ENCODE data around the gene CMSS1. TPM values are rescaled to one million over a fixed set of nuclear protein-coding genes. Genes with fewer than 3 reads are reported as not detected.
"Not testable (repeated sequence)": the region's sequence is repeated elsewhere in the genome, so short reads cannot be mapped to it uniquely, and the experiment has no call there.

Gene CMSS1
- total RNA-seq, 4 donors from 2014 or later, result 1.3 to 9.9 (median 2.3) TPM

DNA sequence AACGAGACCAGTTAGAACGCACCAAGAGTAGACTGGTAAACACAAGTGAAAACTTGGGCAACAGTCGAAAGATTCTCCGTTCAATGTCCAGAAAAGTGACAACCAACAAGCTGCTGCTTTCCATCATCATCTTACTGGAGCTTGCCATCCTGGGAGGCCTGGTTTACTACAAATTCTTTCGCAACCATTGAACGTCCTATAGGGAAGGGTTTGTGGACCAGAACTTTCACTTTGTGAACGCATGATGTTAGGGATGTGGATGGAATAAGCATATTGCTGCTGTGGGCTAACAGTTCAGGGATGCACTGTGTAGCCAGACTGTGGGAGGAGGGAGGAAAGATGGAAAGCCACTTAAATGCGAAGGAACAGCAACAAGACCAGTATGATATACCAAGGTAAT, 408.2 kb downstream of the CMSS1 start:
- TF ChIP-seq, protein P1, sequence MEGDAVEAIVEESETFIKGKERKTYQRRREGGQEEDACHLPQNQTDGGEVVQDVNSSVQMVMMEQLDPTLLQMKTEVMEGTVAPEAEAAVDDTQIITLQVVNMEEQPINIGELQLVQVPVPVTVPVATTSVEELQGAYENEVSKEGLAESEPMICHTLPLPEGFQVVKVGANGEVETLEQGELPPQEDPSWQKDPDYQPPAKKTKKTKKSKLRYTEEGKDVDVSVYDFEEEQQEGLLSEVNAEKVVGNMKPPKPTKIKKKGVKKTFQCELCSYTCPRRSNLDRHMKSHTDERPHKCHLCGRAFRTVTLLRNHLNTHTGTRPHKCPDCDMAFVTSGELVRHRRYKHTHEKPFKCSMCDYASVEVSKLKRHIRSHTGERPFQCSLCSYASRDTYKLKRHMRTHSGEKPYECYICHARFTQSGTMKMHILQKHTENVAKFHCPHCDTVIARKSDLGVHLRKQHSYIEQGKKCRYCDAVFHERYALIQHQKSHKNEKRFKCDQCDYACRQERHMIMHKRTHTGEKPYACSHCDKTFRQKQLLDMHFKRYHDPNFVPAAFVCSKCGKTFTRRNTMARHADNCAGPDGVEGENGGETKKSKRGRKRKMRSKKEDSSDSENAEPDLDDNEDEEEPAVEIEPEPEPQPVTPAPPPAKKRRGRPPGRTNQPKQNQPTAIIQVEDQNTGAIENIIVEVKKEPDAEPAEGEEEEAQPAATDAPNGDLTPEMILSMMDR (IDR thresholded peaks at IDR 0.05), result no peak
- TF ChIP-seq POLR2A (IDR thresholded peaks at IDR 0.05), result no peak

DNA sequence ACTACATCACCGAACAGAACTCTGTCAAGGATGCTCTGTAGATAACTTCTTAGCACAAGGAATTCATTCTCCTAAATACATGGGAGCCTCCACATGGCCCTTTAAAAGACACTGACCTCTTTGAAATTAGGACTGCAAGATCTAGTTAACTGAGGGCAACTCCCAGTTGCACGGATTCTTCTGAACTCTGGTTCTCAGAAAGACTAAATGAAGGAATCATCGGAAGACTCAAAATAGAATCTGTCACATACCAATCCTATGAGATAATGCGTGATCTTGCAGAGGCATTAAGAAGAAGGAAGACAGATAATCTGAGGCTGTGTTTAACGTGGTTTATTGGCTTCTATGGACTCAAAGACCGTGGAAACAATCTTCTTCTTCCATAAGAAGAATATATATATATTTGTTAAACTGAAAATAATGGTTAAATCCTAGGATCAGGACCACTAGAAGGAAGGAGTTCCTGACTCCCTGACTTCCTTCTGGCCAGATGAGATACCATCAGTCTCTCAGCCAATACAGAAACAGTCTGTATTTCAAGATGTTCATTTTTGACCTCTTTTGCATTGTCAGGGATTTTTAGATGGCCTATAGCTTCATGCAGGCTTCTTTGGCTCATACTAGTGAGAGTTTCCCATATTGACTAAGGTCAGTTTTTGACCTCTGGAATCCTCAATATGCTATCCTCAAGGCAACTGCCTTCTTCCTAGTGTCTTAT, 409.2 kb downstream of the CMSS1 start:
- Histone ChIP-seq H3K9me3 (no peaks in the 10 kb centered on the region), H3K27me3 (no peaks in the 10 kb centered on the region), H3K27ac (peak overlapping the region in 2 of 4 donors; percentile 8 to 22), H3K4me1 (no peaks in the 10 kb centered on the region), H3K4me3 (no peak overlapping the region), H3K36me3 (no peaks in the 10 kb centered on the region)
- TF ChIP-seq, protein P1 (IDR thresholded peaks at IDR 0.05), result no peak
- no peak for TF ChIP-seq POLR2A (IDR thresholded peaks at IDR 0.05)
- DNase-seq, result no peak

More for the DNA sequence above, 408.2 kb downstream of the CMSS1 start:
- Histone ChIP-seq H3K9me3 (no peaks in the 10 kb centered on the region), H3K27ac (no peak overlapping the region), H3K4me3 (no peak overlapping the region), H3K27me3 (no peaks in the 10 kb centered on the region), H3K4me1 (no peaks in the 10 kb centered on the region), H3K36me3 (no peaks in the 10 kb centered on the region)
- DNase-seq, result no peak

DNA sequence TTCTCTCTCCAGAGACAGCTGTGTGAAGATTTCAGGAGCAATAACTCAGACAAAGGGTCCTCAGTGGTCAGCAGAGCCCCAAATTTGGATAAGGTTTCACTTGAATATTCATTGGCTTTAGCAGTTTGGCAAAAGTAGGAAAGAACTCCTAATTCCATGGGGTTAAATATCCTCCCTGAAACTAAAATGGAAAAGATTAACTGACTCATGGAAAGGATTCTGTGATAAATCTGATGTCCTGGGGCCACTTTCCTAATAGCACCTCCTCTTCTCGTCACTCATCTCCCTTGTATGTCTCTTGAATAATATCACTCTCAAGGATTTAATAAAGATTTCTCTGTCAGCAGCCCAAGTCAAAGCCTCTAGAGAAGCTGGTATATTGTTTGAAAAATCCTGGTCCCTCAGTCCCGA, 409.9 kb downstream of the CMSS1 start:
- TF ChIP-seq, protein P1 (IDR thresholded peaks at IDR 0.05), result no peak
- no peak for TF ChIP-seq POLR2A (IDR thresholded peaks at IDR 0.05)
- Histone ChIP-seq H3K27me3 (no peaks in the 10 kb centered on the region), H3K4me3 (no peak overlapping the region), H3K9me3 (no peaks in the 10 kb centered on the region), H3K4me1 (no peaks in the 10 kb centered on the region), H3K27ac (peak overlapping the region in 2 of 4 donors; percentile 8 to 22), H3K36me3 (no peaks in the 10 kb centered on the region)
- no peak for DNase-seq

DNA sequence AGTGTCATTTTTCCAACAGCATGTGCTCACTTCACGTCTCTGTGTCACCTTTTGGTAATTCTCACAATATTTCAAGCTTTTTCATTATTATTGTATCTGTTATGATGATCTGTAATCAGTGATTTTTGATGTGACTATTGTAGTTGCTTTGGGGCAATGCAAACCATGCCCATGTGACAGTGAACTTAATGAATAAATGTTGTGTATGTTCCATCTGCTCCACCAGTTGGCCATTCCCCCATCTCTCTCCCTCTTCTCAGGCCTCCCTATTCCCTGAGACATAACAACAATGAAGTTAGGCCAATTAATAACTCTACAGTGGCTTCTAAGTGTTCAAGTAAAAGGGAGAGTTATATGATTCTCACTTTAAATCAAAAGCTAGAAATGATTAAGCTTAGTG, 410.6 kb downstream of the CMSS1 start:
- H3K4me1 ChIP-seq, result no peaks in the 10 kb centered on the region
- no peak overlapping the region for H3K27ac ChIP-seq
- no peaks in the 10 kb centered on the region for H3K9me3 ChIP-seq
- H3K36me3 ChIP-seq, result no peaks in the 10 kb centered on the region
- H3K27me3 ChIP-seq, result no peaks in the 10 kb centered on the region
- DNase-seq, result no peak
- H3K4me3 ChIP-seq, result no peak overlapping the region
- TF ChIP-seq, protein P1 (IDR thresholded peaks at IDR 0.05), result no peak
- TF ChIP-seq POLR2A (IDR thresholded peaks at IDR 0.05), result no peak

DNA sequence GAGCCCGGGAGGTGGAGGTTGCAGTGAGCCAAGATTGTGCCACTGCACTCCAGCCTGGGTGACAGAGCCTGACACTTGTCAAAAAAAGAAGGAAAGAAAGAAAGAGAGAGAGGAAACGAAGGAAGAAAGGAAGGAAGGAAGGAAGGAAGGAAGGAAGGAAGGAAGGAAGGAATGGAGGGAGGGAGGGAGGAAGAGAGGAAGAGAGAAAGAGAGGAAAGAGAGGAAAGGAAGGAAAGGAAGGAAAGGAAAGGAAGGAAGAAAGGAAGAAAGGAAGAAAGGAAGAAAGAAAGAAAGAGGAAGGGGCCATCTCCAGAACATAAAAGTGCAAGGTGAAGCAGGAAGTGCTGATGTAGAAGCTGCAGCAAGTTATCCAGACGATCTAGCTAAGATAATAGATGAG, 411.5 kb downstream of the CMSS1 start:
- H3K4me1 ChIP-seq, H3K4me3 ChIP-seq, H3K27me3 ChIP-seq, H3K9me3 ChIP-seq, H3K27ac ChIP-seq, DNase-seq, H3K36me3 ChIP-seq: not testable (repeated sequence)

DNA sequence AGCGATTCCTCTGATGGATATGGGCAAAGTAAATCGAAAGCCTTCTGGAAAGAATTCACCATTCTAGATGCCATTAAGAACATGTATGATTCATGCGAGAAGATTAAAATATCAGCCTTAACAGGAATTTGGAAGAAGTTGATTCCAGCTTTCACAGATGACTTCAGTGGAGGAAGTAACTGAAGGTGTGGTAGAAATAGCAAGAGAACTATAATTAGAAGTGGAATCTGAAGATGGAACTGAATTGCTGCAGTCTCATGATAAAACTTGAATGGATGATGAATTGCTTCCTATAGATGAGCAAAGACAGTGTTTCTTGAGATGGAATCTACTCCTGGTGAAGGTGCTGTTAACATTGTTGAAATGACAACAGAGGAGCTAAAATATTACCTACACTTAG, 413.0 kb downstream of the CMSS1 start:
- TF ChIP-seq, protein P1 (IDR thresholded peaks at IDR 0.05), result no peak
- no peak for TF ChIP-seq POLR2A (IDR thresholded peaks at IDR 0.05)
- no peak overlapping the region for H3K27ac ChIP-seq
- DNase-seq, result no peak

More for the DNA sequence above, 413.0 kb downstream of the CMSS1 start:
- Histone ChIP-seq H3K4me1 (no peaks in the 10 kb centered on the region), H3K36me3 (no peaks in the 10 kb centered on the region), H3K27me3 (no peaks in the 10 kb centered on the region), H3K9me3 (no peaks in the 10 kb centered on the region), H3K4me3 (no peak overlapping the region)

Small RNA genes lying within 50 kb of the gene (small RNA-seq; reads per million reads assigned to genes)
- 0 reads per million in 2 donors for gene MIR3921

Other genes starting within 250 kb of the CMSS1 start
- gene COL8A1, start 179.3 kb upstream of the CMSS1 start, total RNA-seq, result 1 to 10 TPM in 3 of 4 donors, not detected in 1; 2.3 to 5.3 (median 3.3) TPM

Measured in Peyer's patch (tissue), 4 donors.